ENCODE results near the gene USP2.

The USP2 gene

DNA sequence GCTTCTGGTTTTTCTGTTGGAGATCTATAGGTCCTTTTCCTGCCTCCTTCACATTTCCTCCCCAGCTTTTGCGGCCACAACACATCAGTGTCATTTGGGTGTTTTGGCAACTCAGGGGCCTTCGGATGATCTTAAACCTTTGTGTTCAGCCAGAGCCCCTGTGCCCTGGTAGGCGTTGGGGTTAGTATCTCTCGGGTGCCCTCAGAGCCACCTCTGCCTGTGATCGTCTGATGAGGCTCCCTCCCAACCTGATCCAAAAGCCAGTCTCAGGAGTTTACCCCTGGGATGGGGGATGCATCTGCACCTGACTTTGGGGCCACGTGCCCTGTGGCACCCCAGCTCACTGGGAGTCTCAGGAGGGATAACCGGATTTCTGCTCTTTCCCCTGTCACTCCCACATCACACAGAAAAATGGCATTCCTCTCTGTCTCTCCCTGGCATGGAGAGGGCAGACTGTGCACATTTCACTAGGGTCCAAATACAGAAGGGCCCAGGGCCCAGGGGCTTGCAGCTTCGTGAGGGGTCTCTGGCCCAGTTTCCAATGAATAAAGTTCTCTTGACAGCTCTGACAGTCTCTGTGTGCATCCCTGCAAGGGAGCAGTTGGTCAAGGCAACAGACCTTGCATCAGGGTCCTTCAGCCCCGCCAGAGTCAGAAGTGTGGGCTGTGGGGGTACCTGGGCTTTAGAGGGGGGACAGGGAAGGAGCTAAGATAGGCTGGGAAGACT is 44.6 kb downstream of the USP2 start:
- TF ChIP-seq ZNF565 (CRISPR knock-in tag; conservative IDR thresholded peaks at IDR 0.05; ENCODE audit: low read depth), result no peak
- no peak for TF ChIP-seq ZFP30 (CRISPR knock-in tag; IDR thresholded peaks at IDR 0.05)
- no peak for TF ChIP-seq ZC3H10 (CRISPR knock-in tag; IDR thresholded peaks at IDR 0.05)
- TF ChIP-seq, protein P1, sequence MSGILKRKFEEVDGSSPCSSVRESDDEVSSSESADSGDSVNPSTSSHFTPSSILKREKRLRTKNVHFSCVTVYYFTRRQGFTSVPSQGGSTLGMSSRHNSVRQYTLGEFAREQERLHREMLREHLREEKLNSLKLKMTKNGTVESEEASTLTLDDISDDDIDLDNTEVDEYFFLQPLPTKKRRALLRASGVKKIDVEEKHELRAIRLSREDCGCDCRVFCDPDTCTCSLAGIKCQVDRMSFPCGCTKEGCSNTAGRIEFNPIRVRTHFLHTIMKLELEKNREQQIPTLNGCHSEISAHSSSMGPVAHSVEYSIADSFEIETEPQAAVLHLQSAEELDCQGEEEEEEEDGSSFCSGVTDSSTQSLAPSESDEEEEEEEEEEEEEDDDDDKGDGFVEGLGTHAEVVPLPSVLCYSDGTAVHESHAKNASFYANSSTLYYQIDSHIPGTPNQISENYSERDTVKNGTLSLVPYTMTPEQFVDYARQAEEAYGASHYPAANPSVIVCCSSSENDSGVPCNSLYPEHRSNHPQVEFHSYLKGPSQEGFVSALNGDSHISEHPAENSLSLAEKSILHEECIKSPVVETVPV (CRISPR knock-in tag; IDR thresholded peaks at IDR 0.05), result no peak
- no peak for TF ChIP-seq GLIS3 (CRISPR knock-in tag; IDR thresholded peaks at IDR 0.05)
- TF ChIP-seq, protein P2, sequence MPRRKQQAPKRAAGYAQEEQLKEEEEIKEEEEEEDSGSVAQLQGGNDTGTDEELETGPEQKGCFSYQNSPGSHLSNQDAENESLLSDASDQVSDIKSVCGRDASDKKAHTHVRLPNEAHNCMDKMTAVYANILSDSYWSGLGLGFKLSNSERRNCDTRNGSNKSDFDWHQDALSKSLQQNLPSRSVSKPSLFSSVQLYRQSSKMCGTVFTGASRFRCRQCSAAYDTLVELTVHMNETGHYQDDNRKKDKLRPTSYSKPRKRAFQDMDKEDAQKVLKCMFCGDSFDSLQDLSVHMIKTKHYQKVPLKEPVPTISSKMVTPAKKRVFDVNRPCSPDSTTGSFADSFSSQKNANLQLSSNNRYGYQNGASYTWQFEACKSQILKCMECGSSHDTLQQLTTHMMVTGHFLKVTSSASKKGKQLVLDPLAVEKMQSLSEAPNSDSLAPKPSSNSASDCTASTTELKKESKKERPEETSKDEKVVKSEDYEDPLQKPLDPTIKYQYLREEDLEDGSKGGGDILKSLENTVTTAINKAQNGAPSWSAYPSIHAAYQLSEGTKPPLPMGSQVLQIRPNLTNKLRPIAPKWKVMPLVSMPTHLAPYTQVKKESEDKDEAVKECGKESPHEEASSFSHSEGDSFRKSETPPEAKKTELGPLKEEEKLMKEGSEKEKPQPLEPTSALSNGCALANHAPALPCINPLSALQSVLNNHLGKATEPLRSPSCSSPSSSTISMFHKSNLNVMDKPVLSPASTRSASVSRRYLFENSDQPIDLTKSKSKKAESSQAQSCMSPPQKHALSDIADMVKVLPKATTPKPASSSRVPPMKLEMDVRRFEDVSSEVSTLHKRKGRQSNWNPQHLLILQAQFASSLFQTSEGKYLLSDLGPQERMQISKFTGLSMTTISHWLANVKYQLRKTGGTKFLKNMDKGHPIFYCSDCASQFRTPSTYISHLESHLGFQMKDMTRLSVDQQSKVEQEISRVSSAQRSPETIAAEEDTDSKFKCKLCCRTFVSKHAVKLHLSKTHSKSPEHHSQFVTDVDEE (CRISPR knock-in tag; IDR thresholded peaks at IDR 0.05), result no peak
- TF ChIP-seq ZNF8 (CRISPR knock-in tag; IDR thresholded peaks at IDR 0.05), result no peak
- TF ChIP-seq SNAI2 (CRISPR knock-in tag; IDR thresholded peaks at IDR 0.05), result no peak
- TF ChIP-seq, protein P3, sequence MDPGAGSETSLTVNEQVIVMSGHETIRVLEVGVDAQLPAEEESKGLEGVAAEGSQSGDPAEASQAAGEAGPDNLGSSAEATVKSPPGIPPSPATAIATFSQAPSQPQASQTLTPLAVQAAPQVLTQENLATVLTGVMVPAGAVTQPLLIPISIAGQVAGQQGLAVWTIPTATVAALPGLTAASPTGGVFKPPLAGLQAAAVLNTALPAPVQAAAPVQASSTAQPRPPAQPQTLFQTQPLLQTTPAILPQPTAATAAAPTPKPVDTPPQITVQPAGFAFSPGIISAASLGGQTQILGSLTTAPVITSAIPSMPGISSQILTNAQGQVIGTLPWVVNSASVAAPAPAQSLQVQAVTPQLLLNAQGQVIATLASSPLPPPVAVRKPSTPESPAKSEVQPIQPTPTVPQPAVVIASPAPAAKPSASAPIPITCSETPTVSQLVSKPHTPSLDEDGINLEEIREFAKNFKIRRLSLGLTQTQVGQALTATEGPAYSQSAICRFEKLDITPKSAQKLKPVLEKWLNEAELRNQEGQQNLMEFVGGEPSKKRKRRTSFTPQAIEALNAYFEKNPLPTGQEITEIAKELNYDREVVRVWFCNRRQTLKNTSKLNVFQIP (CRISPR knock-in tag; IDR thresholded peaks at IDR 0.05; ENCODE audit: borderline replicate concordance, low read depth), result no peak
- TF ChIP-seq ISL1 (CRISPR knock-in tag; IDR thresholded peaks at IDR 0.05), result no peak
- TF ChIP-seq, protein P4, sequence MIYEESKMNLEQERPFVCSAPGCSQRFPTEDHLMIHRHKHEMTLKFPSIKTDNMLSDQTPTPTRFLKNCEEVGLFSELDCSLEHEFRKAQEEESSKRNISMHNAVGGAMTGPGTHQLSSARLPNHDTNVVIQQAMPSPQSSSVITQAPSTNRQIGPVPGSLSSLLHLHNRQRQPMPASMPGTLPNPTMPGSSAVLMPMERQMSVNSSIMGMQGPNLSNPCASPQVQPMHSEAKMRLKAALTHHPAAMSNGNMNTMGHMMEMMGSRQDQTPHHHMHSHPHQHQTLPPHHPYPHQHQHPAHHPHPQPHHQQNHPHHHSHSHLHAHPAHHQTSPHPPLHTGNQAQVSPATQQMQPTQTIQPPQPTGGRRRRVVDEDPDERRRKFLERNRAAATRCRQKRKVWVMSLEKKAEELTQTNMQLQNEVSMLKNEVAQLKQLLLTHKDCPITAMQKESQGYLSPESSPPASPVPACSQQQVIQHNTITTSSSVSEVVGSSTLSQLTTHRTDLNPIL (CRISPR knock-in tag; IDR thresholded peaks at IDR 0.05; ENCODE audit: low read depth), result no peak
- no peak for TF ChIP-seq CSDC2 (CRISPR knock-in tag; IDR thresholded peaks at IDR 0.05)
- no peak for TF ChIP-seq TCF4 (CRISPR knock-in tag; IDR thresholded peaks at IDR 0.05; ENCODE audit: borderline replicate concordance)
- no peak for TF ChIP-seq ESRRG (CRISPR knock-in tag; IDR thresholded peaks at IDR 0.05)
- TF ChIP-seq RARB (CRISPR knock-in tag; IDR thresholded peaks at IDR 0.05), result no peak
- TF ChIP-seq PPARA (CRISPR knock-in tag; IDR thresholded peaks at IDR 0.05; ENCODE audit: borderline replicate concordance), result no peak
- no peak for TF ChIP-seq ZFP3 (CRISPR knock-in tag; IDR thresholded peaks at IDR 0.05)
- TF ChIP-seq OSR1 (CRISPR knock-in tag; IDR thresholded peaks at IDR 0.05), result no peak
- no peak for TF ChIP-seq TOX (CRISPR knock-in tag; IDR thresholded peaks at IDR 0.05; ENCODE audit: borderline replicate concordance)
- TF ChIP-seq ARNTL (CRISPR knock-in tag; IDR thresholded peaks at IDR 0.05; ENCODE audit: borderline replicate concordance, low read depth), result no peak

DNA sequence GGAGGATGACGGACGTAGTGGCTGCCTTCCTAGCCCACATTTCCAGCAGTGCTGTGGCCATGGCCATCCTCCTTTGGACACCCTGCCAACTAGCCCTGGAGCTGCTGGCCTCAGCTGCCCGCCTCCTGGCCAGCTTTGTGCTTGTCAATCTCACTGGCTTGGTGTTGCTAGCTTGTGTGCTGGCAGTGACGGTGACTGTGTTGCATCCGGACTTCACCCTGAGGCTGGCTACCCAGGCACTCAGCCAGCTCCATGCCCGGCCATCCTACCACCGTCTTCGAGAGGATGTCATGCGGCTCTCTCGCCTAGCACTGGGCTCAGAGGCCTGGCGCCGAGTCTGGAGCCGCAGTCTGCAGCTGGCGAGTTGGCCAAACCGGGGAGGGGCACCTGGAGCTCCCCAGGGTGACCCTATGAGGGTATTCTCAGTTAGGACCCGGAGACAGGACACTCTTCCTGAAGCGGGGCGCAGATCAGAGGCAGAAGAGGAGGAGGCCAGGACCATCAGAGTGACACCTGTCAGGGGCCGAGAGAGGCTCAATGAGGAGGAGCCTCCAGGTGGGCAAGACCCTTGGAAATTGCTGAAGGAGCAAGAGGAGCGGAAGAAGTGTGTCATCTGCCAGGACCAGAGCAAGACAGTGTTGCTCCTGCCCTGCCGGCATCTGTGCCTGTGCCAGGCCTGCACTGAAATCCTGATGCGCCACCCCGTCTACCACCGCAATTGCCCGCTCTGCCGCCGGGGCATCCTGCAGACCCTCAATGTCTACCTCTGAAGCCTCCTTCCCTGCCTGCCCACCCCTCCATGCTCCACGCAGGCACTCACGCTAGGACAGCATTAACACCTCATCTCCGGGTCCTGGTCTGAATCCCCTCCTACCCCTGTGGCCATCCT is 45.6 kb downstream of the USP2 start:
- no peak for ATAC-seq
- TF ChIP-seq RARB (CRISPR knock-in tag; IDR thresholded peaks at IDR 0.05) (no peak), CSDC2 (CRISPR knock-in tag; IDR thresholded peaks at IDR 0.05) (no peak), ISL1 (CRISPR knock-in tag; IDR thresholded peaks at IDR 0.05) (no peak), ESRRG (CRISPR knock-in tag; IDR thresholded peaks at IDR 0.05) (no peak), BACH2 (CRISPR knock-in tag; IDR thresholded peaks at IDR 0.05; ENCODE audit: borderline replicate concordance) (no peak), GLIS3 (CRISPR knock-in tag; IDR thresholded peaks at IDR 0.05) (no peak), TCF4 (CRISPR knock-in tag; IDR thresholded peaks at IDR 0.05; ENCODE audit: borderline replicate concordance) (no peak), ZNF565 (CRISPR knock-in tag; conservative IDR thresholded peaks at IDR 0.05; ENCODE audit: low read depth) (no peak), OSR1 (CRISPR knock-in tag; IDR thresholded peaks at IDR 0.05) (no peak)
- TF ChIP-seq, protein P4 (CRISPR knock-in tag; IDR thresholded peaks at IDR 0.05; ENCODE audit: low read depth), result no peak
- TF ChIP-seq, protein P1 (CRISPR knock-in tag; IDR thresholded peaks at IDR 0.05), result no peak
- TF ChIP-seq, protein P2 (CRISPR knock-in tag; IDR thresholded peaks at IDR 0.05), result no peak

More for the DNA sequence above, 44.6 kb downstream of the USP2 start:
- no peak for ATAC-seq

Measured in SK-N-SH treated with all-trans-retinoic acid at 6 μM for 48 hours (cell line).